Measurements from ENCODE around the gene CCSER1. TPM values are rescaled to one million over a fixed set of nuclear protein-coding genes. Genes with fewer than 3 reads are reported as not detected.

Gene CCSER1
- total RNA-seq, 4 donors from 2014 or later = 4.0 to 6.0 (median 4.8) TPM

GRCh38 chr4:91065117-91065516 is 937.9 kb downstream of the CCSER1 start:
- TF ChIP-seq CTCF (IDR thresholded peaks at IDR 0.05) (no peak), POLR2A (IDR thresholded peaks at IDR 0.05) (no peak), EP300 (IDR thresholded peaks at IDR 0.05) (no peak)
- Histone ChIP-seq H3K36me3 (no peaks in the 10 kb centered on the region), H3K27me3 (no peaks in the 10 kb centered on the region), H3K4me3 (no peak overlapping the region), H3K4me1 (peaks cover 0 to 11% (median 0%) of the 10 kb centered on the region in 4 donors), H3K27ac (no peak overlapping the region), H3K9me3 (no peaks in the 10 kb centered on the region)
- WGBS, 2 donors = 90 to 94% methylated on average over 2 of the region's 2 CpGs
- no peak for DNase-seq (ENCODE audit: low spot score in 2 of 2)

DNA sequence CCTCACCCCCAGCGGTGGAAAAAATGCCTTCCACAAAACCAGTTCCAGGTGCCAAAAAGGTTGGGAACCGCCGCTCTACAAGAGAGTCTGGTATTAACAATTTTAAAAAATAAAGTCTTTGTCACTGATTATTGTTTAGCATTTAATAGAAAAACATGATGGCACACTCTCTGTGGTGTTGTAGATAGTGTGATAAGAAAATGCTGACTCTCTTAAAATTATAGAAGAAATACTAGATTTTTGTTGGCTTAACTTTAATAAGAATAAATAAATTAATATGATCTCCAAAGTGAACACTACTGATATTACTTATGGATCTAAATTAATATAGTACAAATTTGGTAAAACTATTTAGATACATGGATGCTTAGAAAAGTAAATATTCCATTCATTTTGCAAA is 943.5 kb downstream of the CCSER1 start:
- no peaks in the 10 kb centered on the region for H3K27me3 ChIP-seq
- H3K27ac ChIP-seq = no peak overlapping the region
- no peak for DNase-seq (ENCODE audit: low spot score in 2 of 2)
- H3K4me1 ChIP-seq = no peaks in the 10 kb centered on the region
- H3K36me3 ChIP-seq = no peaks in the 10 kb centered on the region
- no peaks in the 10 kb centered on the region for H3K9me3 ChIP-seq
- H3K4me3 ChIP-seq = no peak overlapping the region
- WGBS, 2 donors = 96 to 97% methylated on average over 3 of the region's 3 CpGs
- no peak for TF ChIP-seq CTCF (IDR thresholded peaks at IDR 0.05)
- no peak for TF ChIP-seq EP300 (IDR thresholded peaks at IDR 0.05)
- no peak for TF ChIP-seq POLR2A (IDR thresholded peaks at IDR 0.05)

DNA sequence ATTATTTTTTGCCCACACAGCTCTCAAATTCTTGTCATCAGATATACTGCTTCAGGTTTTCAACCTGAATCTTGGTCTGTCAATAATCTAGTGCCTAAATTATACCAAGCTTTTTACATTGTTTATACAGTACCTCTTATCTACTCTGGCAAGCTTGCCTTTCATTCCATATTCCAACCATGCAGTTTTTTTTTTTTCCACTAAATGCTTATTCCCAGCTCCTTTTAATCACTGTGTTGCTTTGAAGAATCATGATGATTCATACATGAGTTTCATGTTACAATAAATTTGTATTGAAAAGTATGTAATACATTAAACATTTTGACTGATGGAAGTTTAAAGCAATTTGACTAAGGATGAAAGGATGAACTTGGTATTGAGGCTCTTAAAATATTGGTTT is 949.0 kb downstream of the CCSER1 start:
- TF ChIP-seq CTCF (IDR thresholded peaks at IDR 0.05) (no peak), EP300 (IDR thresholded peaks at IDR 0.05) (no peak), POLR2A (IDR thresholded peaks at IDR 0.05) (no peak)
- H3K27ac ChIP-seq = no peak overlapping the region
- DNase-seq (ENCODE audit: low spot score in 2 of 2) = no peak
- H3K4me1 ChIP-seq = no peaks in the 10 kb centered on the region
- H3K4me3 ChIP-seq = no peak overlapping the region
- H3K27me3 ChIP-seq = no peaks in the 10 kb centered on the region
- peaks cover 0 to 25% (median 0%) of the 10 kb centered on the region in 4 donors for H3K9me3 ChIP-seq
- no peaks in the 10 kb centered on the region for H3K36me3 ChIP-seq

DNA sequence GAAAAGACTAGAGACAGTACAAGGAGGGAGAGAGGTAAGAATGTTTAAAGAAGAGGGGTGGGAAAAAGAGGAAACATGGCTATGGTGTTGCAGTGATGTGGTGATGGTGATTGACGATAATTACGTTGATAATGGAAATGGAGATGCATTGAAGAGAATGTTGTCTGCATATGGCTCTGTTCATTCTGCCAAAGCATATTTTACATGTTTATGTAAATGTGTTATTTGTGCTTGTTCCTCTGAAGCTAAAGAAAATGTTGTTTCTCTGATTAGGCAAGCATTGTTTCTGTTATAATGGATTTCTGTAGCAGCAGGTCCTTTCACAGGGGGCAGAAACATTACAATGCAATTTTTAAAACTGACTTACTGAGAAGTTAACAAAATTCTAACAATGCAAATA is 958.8 kb downstream of the CCSER1 start:
- no peak overlapping the region for H3K27ac ChIP-seq
- 65 to 72% methylated on average over 2 of the region's 2 CpGs for WGBS, 2 donors
- H3K36me3 ChIP-seq = no peaks in the 10 kb centered on the region
- H3K9me3 ChIP-seq = peaks cover 0 to 9% (median 0%) of the 10 kb centered on the region in 4 donors
- no peak overlapping the region for H3K4me3 ChIP-seq
- no peak for DNase-seq (ENCODE audit: low spot score in 2 of 2)
- no peaks in the 10 kb centered on the region for H3K27me3 ChIP-seq
- no peak for TF ChIP-seq POLR2A (IDR thresholded peaks at IDR 0.05)
- TF ChIP-seq EP300 (IDR thresholded peaks at IDR 0.05) = no peak
- no peak for TF ChIP-seq CTCF (IDR thresholded peaks at IDR 0.05)
- no peaks in the 10 kb centered on the region for H3K4me1 ChIP-seq

DNA sequence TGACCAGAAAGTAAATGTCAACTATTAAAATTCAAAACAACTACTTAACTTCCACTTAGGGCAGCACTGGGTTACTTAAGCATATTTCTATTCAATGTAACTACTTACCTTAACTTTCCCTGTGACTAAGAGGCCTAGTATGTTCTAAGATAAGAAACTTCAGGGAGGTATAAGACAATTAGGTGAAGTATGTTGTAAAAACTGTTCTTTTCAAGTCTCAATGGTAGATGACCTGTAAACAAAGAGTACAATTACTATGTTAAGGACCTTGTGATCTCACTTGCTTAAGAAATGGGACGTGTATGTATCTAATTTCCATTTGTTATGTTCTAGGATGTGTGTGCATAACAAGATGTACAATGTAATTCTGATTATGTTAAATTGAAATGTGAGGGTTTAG is 960.5 kb downstream of the CCSER1 start:
- Histone ChIP-seq H3K36me3 (no peaks in the 10 kb centered on the region), H3K27me3 (no peaks in the 10 kb centered on the region), H3K27ac (no peak overlapping the region), H3K4me3 (no peak overlapping the region), H3K4me1 (no peaks in the 10 kb centered on the region), H3K9me3 (peaks cover 0 to 9% (median 0%) of the 10 kb centered on the region in 4 donors)
- 73 to 77% methylated on average over 1 of the region's 1 CpG for WGBS, 2 donors
- DNase-seq (ENCODE audit: low spot score in 2 of 2) = no peak
- TF ChIP-seq EP300 (IDR thresholded peaks at IDR 0.05) = no peak

GRCh38 chr4:91089178-91089577 is 962.0 kb downstream of the CCSER1 start:
- Histone ChIP-seq H3K27me3 (no peaks in the 10 kb centered on the region), H3K36me3 (no peaks in the 10 kb centered on the region), H3K4me3 (no peak overlapping the region), H3K27ac (no peak overlapping the region), H3K4me1 (no peaks in the 10 kb centered on the region), H3K9me3 (peaks cover 0 to 2% (median 0%) of the 10 kb centered on the region in 4 donors)
- DNase-seq (ENCODE audit: low spot score in 2 of 2) = no peak
- no peak for TF ChIP-seq CTCF (IDR thresholded peaks at IDR 0.05)
- TF ChIP-seq EP300 (IDR thresholded peaks at IDR 0.05) = no peak
- TF ChIP-seq POLR2A (IDR thresholded peaks at IDR 0.05) = no peak
- 74 to 80% methylated on average over 3 of the region's 3 CpGs for WGBS, 2 donors
